ENCODE measurements around the gene CAVIN2.

GRCh38 chr2:191864628-191865374, 17.9 kb upstream of the CAVIN2 start:
- TF ChIP-seq CTCF (IDR thresholded peaks at IDR 0.05), result no peak
- TF ChIP-seq POLR2A (IDR thresholded peaks at IDR 0.05), result no peak

Measured in Peyer's patch (tissue), 4 donors.